ENCODE data around the gene BRICD5.

Gene BRICD5

DNA sequence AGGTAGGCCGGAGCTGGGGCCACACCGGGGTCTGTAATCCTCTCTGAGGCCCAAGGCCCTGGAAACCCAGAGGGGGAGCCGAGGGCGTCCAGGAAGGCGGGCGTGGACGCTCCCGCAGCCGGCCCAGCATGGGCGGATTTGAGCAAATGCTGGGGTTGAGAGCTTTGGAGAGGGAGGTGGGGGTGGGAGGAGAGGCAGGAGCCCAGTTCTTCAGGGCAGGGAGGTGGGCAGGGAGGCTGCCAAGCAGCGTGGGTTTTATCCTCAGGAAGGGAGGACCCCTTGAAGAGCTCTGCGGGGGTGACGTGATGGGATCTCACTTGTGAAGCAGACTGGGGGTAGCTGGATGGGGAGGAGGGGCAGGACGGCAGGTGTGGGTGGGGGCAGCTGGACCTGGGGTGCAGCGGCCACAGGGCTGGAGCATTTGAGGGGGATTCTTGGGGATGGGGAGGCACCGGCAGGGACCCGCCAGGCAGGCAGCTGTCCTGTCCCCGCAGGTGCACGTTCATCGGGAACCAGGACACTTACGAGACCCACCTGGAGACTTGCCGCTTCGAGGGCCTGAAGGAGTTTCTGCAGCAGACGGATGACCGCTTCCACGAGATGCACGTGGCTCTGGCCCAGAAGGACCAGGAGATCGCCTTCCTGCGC lies 37.9 kb downstream of the BRICD5 start:
- DNase-seq, result no peak
- TF ChIP-seq POLR2A (IDR thresholded peaks at IDR 0.05; ENCODE audit: low read length) (no peak), GATA1 (IDR thresholded peaks at IDR 0.05; ENCODE audit: low read depth, low read length) (no peak)

DNA sequence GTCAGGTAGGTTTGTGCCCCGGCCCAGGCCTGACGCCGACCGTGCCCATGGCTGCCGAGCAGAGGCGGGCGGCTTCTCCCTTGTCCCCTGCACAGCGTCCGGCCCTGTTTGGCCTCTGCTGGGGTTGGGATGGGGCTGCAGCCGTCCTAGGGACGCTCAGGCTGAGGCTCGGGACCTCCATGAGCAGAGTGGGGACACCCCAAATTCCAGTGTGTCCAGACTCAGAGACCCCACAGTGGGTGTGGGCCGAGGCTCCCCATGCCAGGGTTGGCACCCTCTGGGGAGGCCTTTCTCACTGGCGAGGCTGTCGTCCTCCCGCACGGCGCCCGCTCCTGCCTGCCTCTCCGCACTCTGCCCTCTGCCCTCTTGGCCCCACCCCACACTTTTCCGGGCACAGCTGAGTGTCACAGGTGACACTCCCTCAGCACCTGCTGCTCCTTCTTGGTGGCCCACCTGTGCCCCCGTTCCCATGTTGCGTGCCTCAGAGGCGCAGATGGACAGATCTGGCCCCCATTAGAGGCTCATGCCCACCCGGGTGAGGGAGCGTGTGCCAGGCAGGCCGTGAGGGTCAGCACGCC lies 39.0 kb downstream of the BRICD5 start:
- TF ChIP-seq GATA1 (IDR thresholded peaks at IDR 0.05; ENCODE audit: low read depth, low read length), result no peak
- TF ChIP-seq POLR2A (IDR thresholded peaks at IDR 0.05; ENCODE audit: low read length), result no peak
- DNase-seq, result no peak

DNA sequence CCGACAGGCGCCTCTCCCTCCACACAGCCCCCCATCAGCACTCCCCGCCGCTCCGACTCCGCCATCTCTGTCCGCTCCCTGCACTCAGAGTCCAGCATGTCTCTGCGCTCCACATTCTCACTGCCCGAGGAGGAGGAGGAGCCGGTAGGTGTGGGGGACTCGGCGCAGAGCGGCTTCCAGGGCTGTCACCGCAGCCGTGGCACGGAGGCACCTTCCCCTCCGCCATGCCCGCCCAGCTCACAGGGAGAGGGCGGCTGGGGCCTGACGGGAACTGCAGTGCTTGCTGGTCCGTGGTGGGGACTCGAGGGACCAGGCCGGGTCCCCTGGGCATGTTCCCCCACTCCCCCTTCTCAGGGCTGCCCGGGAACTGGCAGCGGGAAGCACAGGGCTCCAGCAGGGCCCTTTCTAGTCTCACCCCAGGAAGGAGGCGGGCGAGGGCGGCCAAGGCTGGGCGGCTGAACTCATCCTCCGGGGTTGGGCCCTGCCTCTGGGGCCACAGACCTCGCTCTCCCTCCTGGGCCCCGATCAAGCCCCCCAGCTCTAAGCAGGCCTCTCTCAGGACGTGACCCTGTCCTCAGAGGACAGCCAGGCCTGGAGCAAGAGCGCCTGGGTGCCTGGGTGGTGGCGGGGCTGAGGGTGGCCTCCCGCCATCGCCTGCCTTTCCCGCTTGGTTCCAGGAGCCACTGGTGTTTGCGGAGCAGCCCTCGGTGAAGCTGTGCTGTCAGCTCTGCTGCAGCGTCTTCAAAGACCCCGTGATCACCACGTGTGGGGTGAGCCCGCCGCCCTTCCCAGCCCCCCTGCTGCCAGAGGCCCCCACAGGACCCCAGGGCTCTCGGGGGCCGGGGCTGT lies 39.9 kb downstream of the BRICD5 start:
- DNase-seq, result no peak
- TF ChIP-seq POLR2A (IDR thresholded peaks at IDR 0.05; ENCODE audit: low read length) (no peak), GATA1 (IDR thresholded peaks at IDR 0.05; ENCODE audit: low read depth, low read length) (no peak)

DNA sequence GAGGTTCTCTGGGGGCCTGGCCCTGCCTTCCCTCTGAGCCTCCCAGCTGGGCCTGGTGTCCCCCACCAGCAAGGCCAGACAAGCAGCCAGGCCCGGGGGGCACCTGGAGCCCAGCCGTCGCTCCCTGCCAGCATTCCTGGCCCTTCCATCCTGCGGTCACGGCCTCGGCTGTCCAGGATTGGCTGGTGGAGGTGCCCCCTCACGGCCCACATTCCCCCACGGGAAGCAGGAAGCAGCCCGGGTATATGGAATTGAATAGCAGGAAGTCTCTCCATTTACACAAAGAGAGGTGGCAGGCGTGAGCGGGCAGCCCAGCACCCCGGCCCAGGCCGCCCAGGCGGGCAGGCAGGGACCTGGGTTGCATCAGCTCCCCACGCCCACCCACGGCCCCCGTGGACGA lies 40.6 kb downstream of the BRICD5 start:
- DNase-seq, result no peak
- TF ChIP-seq GATA1 (IDR thresholded peaks at IDR 0.05; ENCODE audit: low read depth, low read length), result no peak
- no peak for TF ChIP-seq POLR2A (IDR thresholded peaks at IDR 0.05; ENCODE audit: low read length)

DNA sequence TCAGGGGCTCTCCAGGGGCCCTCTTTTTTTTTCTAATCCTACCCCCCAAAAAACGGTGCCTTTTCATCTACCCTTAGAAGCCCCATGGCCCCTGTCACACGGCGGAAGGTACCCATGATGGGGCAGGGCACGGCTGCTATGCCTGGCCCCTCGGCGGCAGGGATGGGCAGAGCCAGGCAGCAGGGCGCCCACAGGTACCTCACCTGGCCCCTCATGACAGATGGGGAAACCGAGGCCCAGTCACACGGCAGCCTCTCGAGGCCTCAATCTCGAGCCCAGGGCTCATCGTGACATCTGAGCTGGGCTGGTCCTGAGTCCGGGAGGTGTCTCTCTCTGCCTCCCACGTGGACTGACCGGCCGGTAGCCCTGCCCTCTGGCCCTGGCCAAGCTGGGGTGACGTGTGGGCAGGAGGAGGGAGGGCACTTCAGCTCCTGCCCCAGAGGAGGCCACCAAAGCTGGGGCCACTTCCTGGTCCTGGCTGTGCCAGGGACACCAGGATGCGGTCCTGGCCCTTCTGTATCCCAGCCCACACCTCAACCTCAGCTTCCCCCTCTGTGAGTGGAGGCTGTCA lies 43.5 kb downstream of the BRICD5 start:
- DNase-seq, result no peak
- TF ChIP-seq POLR2A (IDR thresholded peaks at IDR 0.05; ENCODE audit: low read length) (no peak), GATA1 (IDR thresholded peaks at IDR 0.05; ENCODE audit: low read depth, low read length) (no peak)

DNA sequence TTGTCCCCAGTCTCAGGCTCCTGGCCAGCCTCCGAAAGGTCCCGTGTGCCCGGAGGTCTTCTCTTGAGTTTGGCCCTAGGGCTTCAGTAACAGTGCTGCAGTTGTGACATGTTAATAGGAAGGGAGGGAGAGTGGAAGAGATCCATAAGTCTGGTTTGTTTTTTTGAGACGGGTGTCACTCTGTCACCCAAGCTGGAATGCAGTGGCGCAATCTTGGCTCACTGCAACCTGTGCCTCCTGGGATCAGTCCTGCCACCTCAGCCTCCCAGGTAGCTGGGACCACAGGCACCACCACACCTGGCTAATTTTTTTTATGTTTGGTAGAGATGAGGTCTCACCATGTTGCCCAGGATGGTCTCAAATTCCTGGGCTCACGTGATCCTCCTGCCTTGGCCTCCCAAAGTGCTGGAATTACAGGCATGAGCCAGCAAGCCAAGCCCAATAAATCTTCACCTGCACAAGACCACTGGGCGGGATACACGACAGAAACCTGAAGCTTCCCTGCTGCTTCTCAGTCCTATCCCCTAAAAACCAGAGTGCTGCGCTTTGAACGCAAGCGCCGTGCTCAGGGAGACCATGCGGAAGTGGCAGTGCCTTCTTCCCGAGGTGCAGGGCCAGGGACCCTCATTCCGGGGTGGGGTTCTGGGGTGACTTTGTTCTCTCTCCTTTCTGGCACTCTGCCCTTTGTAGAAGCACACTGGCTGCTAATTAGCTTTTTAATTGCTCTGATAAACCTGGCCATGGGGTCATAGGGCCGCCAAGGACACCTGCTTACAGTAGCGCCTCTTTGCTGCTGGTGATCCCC lies 44.2 kb downstream of the BRICD5 start:
- TF ChIP-seq GATA1 (IDR thresholded peaks at IDR 0.05; ENCODE audit: low read depth, low read length), result no peak
- TF ChIP-seq POLR2A (IDR thresholded peaks at IDR 0.05; ENCODE audit: low read length), result no peak

DNA sequence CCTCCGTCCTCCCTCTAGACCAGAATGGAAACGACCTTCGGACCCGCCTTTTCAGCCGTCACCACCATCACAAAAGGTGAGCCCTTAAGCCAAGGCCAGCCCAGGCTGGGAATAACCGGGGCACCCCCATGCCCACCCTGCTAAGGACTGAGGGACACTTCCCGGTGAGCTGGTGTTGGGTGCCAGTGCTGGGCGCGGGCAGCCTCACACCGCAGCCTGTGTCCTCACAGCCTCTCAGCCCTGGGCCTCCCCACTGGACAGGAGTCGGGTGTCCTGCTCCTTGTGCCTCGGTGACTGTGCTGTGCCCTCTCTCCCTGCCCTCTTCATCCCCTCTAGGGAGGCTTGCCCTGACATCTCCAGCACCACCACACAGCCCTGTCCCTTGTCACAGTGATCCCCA lies 44.8 kb downstream of the BRICD5 start:
- TF ChIP-seq GATA1 (IDR thresholded peaks at IDR 0.05; ENCODE audit: low read depth, low read length) (no peak), POLR2A (IDR thresholded peaks at IDR 0.05; ENCODE audit: low read length) (no peak)
- no peak for DNase-seq

More for the DNA sequence above, 44.2 kb downstream of the BRICD5 start:
- DNase-seq, result no peak

DNA sequence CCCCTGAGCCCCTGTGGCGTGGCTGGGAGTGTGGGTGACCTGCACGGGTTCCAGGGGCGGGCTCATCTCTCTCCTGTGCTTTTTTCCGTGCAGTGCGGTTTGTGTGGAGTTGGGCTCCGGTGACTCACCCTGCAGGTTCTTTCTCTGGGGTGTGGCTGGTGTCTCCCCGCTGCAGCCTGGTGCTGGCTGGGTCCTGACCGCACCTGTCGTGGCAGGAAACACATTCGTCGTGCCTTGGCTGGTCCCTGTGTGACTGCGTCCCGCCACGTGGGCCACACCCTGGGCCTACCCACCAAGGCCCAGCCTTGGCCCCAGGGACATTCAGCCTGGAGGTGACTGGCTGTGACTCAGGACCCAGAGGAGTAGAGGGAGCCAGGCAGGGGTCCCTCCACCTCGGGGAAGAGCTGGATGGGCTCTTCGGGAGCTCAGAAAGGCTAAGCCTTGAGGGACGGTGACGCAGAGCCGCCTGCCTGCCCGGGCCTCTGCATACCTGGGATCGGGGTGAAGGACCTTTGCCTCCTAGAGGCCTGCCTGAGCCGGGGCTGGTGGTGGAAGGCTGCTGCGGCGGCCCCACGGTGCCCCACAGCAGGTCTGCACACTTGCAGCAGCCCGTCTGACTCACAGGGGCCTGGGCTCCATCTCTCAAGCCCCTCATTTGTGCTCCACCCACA lies 47.3 kb downstream of the BRICD5 start:
- DNase-seq, result no peak

DNA sequence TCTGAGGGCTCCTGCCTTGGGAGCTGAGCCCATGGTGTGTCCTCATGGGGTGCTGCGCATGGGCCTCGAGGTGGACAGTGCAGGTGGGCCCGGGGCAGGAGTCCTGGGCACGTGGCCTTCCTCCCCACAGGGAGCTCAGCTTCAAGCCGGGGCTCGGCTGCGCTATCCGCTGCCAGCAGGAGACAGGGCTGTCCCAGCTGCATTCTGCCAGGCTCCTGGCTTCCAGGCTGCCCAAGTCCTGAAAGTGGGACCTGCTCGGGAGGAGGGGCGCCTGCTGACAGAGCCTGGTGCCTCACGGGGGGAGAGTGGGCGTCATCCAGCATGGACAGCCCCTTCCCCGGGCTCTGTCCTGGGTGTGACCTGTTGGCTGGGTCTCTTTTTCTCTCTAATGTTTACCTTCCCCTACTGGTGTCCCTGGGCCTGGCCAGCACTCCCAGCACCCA lies 48.0 kb downstream of the BRICD5 start:
- no peak for TF ChIP-seq POLR2A (IDR thresholded peaks at IDR 0.05; ENCODE audit: low read length)
- TF ChIP-seq GATA1 (IDR thresholded peaks at IDR 0.05; ENCODE audit: low read depth, low read length), result no peak
- no peak for DNase-seq

More for the DNA sequence above, 47.3 kb downstream of the BRICD5 start:
- TF ChIP-seq GATA1 (IDR thresholded peaks at IDR 0.05; ENCODE audit: low read depth, low read length) (no peak), POLR2A (IDR thresholded peaks at IDR 0.05; ENCODE audit: low read length) (no peak)

DNA sequence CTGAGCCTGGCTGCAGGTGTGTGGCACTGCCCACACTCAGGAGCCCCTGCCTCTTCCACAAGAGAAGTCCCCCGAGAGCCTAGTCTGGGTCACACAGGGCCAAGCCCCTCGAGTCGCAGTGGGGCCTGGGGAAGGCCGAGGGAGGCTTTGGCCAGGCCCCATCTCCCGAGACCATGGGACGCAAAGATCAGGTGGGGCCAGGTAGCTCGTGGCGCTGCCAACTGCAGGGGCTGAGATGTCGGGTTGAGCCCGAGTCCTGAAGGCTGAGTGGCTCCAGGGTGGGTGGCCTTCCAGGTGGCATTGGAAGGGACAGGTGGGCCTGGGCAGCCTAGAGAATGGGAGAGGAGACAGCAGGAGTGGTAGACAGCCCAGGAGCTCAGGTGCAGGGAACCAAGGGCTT lies 48.8 kb downstream of the BRICD5 start:
- TF ChIP-seq GATA1 (IDR thresholded peaks at IDR 0.05; ENCODE audit: low read depth, low read length) (no peak), POLR2A (IDR thresholded peaks at IDR 0.05; ENCODE audit: low read length) (no peak)
- no peak for DNase-seq

DNA sequence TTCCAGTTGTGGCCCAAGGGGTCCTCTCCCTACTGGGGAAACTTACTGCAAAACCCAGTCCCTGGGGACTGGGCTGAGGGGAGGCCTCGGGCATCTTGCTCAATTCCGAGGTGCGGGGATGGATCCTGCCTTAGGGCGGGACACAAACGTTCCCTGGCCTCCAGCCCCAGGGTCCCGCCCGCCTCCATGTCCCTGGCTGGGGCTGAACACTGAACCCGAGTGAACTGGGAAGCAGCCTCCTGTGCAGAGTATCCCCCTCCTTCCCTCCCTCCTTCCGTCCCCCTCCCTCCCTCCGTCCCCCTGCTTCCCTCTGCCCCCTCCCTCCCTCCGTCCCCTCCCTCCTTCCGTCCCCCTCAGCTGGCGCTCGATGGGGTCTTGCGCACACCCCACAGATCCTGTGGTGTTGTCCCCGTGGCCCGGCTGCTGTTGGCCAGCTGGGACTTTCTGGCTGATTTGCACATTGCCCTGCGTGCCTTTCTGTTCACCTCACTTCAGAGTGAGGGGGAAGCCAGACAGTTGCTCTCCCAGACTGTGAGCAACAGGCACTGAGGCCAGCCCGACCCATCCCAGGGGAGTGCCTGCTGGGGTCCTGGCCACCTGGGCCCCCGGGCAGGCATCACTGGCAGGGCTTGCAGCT lies 49.6 kb downstream of the BRICD5 start:
- TF ChIP-seq GATA1 (IDR thresholded peaks at IDR 0.05; ENCODE audit: low read depth, low read length) (no peak), POLR2A (IDR thresholded peaks at IDR 0.05; ENCODE audit: low read length) (no peak)
- no peak for DNase-seq

Measured in erythroblast (primary cell).